MM.1S (cell line): ENCODE results near the gene MTG1.

Experiments
- CTCF ChIP-seq: fragments of 300-600 bp; sonication (generic); IDR thresholded peaks from 2 replicates; pipeline ENCODE4 v1.5.1; 2016; ENCODE audit warnings: antibody characterized with exemption, low read length, mixed read lengths
- EZH2 ChIP-seq: fragments of 300-600 bp; sonication (generic); optimal IDR thresholded peaks from 2 replicates; pipeline ENCODE3; 2017; ENCODE audit warnings: low read depth, mild to moderate bottlenecking, antibody characterized with exemption, low read length, mixed read lengths

- no peak for TF ChIP-seq CTCF
- no peak for TF ChIP-seq EZH2
These were observed 9.4 kb downstream of the MTG1 start for GRCh38 chr10:133403359-133403758.
